Stimulated activated CD8-positive, alpha-beta memory T cell treated with anti-CD3 and anti-CD28 coated beads, Interleukin-7, amount 100 ng/mL, for 24 hours (primary cell): ENCODE measurements around the gene LHPP.

Source experiments
- DNase-seq: peaks from one replicate; pipeline ENCODE4 v3.0.0-alpha.2; 2020; ENCODE audit warnings: low read depth

Gene LHPP

DNA sequence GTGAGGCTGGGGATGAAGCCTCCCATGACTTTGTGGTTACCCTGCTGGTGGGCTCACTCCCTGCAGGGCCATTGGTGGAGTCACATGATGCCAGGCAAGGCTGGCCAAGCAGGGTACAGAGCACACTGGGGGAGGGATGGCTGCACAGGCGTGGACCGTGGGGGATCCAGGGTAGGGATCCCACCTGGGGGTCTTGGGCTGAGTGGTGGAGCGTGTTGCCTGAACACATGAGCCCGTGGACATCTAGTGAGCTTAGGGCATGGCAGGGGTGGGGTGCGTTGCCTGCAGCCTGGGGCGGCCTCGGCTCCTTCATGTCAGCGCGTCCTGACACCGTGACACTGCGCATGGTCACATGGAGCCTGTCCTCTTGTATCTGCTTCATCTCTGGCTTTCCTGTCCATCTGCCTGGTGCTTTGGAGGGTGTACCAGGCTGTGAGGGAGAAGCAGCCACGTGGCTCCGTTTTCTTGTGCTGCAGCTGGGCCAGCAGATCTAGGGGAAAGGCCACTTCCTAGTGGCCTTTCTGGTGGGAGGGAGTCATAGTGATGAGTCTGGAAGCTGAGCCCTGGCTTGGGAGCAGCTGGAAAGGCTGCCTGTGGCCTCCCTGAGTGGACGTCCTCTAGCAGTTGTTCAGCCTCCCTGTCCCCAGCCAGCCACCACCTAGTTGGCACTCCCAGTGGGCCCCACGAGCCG lies 96.2 kb downstream of the LHPP start:
- no peak for DNase-seq

DNA sequence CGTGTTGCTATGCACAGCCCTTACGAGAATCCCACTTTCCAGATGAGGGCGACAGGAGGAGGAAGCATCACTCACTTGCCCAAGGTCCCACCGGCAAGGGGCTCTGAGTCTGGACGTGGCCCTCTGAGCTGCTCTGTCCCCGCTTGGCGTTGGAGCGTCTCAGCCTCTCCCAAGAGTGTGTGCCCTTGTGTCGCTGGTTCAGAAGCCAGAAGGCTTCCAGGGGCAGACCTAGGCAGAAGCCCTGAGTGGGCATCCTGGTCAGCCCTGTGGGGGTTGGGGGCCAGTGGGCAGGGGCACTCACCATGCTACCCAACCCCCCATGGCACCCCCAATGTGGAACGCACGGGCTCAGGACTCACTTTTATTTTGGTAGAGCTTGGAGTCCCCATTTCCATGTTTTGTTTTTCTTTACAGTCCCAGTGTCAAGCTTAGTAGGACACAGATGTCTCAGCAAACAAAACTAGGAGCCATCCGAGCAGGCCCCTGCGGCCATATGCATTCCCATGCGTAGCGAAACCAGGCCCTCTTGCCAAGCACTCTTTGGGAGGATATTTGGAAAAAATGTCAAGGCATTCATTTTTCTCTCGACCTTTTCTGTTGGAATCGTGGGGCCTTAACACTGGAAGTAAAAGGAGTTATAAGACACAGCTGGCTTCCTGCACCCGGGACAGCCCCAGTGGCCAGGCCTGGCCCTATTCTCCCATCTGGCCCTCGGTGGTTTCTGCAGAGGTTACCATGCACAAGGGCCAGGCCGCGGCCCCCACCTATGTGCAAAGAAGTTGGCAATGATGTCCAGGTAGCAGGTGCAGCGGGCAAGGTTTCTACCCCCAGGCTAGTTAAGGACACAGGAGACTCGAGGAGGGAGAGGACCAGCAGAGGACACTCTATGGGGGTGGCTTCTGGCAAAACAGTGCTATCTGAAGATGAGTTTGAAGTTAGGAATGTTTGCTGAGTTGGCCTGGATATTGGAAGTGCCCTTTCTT lies 97.0 kb downstream of the LHPP start:
- no peak for DNase-seq

DNA sequence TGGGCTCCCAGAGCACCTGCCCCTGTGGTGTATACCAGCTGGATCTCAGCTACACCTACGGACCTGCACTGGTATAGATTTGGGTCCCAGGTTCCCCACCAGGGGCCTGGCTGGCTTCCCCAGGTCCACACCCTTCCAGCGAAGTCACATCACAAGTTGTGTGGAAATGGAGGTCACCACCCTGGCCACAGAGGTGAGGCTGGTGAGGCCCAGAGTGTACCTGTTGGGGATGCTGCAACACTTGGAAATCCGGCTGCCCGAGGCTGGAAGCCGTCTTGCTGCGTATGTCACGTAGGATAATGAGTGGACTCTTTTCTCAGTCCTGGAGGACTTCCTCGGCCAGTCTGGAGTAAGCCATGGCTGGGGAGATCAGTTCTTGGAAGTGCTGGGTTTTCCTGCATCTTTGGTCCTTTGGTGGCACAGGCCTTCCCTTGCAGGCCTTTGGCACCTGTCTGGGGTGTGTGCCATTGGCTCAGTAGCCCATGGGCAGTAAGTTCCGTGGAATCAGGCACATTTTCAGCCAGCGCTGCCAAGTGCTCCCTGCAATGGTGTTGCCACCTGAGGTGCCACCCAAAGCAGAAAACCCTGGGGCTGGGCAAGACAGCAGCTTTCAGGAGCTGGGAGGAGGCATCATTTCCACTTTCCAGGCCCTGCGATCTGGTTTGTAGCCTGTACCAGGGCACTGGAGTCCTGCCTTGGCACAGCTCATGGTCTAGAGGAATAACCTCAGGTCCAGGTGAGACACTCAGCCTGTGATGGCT lies 97.9 kb downstream of the LHPP start:
- no peak for DNase-seq

DNA sequence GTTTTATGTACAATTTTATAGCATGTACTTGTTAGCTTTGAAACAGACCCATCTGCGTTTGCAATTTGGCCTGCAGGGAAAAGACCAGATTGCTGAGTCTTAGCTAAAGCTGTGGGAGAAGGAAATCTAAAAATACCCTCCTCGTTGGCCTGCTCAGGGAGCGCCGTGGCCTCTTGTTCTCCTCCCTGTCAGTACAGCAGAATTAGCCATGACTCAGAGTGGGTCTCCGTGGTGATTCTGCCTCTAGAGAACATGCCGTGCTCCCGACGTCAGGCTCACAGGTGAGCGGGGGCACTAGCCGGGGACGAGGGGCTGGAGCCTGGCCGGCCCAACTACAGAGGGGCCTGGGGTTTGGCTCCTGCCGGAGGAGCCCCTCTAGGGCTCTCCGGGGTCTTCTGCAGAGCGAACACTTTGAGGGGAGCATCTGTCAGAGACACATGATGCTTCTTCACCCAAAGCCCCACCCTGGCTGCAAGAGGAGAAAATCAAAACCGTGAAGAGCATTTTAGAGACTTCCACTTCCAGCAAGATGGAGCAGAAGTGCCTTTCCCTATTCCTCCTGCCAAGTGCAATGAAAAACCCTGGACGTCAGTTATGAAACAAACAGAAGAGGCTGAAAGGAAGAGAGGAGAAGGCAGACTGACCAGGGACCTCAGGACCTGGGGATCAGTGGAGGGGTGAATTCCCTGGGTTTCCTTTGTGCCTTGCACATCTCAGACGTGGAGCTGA lies 98.9 kb downstream of the LHPP start:
- no peak for DNase-seq

DNA sequence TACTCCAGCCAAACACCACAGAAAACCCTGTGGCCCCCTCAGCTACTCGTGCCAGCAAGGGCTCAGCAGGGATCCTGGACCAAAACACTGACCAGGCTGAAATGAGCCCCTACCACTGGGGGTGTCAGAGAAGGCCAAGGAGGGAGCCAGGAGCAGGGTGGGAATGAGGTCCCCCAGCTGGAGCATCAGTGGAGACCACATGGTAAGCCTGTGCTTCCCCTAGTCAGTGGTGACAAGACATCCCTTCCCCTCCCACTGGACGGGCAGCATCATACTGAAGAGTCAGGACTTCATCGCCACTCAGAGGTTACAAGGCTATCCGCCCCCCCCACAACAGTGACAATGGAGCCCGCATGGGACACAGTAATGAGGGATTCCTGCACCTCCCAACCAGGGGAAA lies 99.6 kb downstream of the LHPP start:
- no peak for DNase-seq

DNA sequence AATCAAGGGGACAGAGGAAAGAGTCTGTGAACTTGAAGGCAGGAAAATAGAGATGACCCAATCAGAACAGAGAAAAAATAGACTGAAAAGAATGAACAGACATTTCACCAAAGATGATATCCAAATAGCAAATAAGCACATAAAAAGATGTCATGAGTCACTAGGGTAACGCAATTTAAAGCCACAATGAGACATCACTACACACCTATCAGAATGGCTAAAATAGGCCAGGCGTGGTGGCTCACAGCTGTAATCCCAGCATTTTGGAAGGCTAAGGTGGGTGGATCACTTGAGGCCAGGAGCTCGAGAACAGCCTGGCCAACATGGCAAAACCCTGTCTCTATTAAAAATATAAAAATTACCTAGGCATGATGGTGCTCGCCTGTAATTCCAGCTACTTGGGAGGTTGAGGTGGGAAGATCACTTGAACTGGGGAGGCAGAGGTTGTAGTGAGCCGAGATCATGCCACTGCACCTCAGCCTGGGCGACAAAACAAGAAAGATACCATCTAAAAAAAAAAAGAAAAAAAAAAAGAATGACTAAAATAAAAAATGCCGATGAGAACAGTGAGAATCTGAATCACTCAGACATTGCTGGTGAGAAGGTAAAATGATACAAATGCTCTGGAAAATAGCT lies 100.9 kb downstream of the LHPP start:
- no peak for DNase-seq

DNA sequence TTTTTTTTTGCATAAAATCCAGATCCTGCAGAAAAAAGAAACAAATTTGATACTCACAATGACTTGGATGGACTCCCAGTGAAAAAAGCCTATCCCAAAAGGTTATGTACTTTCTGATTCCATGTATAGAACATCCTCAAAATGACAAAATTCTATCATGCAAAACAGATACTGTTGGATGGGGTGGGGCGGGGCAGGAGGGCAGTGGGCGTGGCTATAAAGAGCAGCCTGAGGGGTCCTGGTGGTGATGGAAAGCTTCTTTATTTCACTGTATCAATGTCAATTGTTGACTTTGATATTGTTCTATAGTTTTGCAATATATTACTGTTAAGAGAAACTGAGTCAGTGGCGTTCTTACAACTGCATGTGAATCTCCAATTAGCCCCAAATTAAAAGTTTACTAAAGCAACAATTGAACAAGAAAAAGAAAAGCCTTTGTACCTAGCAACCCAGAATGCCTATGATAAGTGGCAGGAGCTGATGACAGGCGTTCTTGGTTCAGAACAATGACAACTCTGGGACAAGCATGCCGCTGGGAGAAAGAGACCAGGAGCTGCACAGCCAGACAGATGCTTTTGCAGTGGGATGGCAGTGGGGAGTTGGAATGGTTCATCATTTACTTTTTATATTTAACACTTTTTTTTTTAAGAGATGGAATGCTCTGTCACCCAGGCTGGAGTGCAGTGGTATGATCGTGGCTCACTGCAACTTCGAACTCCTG lies 101.9 kb downstream of the LHPP start:
- DNase-seq, result no peak

DNA sequence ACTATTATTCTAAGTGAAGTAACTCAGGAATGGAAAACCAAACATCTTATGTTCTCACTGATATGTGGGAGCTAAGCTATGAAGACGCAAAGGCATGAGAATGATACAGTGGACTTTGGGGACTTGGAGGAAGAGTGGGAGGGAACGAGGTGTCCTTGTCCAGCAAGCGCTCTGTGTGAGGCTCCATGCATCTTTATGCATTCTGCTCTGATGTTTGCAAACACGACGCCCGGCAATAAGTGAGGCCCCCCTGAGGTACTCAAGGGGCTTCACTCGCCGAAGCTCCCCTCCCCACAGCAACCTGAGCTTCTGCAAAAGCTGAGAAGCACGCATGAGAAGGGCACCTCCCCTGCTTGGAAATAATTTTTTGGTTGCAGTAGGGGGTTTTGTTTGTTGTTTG lies 103.3 kb downstream of the LHPP start:
- no peak for DNase-seq

DNA sequence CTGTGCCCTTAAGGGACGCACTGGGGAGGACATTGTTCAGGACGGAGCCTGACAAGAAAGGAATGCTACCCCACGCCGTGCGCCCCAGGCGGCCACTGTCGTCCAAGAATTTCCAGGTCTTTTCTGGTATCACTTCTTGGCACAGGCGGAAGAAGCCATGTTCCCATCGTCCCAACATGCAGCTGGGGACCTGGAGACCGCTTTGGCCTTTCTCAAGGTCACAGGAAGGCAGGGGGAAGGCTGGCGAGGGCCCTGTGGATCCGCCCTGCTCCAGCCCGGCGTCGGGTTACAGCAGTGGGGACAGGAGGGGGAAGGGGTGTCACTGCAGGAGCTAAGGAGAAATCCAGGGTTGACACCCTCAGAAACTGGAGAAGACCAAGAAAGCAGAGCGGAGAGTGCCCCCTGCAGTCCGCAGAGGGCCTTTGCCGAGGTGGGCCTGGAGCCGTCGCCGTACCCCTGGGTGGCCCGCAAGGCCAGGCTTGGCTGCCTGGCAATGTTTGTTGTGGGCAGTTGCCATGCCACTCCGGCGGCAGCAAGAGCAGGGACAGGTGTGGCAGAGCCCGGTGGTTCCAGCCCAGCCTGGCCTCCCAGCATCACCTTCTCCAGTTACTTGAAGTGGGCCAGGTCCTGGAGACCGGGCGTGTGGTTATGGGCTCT lies 104.1 kb downstream of the LHPP start:
- DNase-seq, result no peak

DNA sequence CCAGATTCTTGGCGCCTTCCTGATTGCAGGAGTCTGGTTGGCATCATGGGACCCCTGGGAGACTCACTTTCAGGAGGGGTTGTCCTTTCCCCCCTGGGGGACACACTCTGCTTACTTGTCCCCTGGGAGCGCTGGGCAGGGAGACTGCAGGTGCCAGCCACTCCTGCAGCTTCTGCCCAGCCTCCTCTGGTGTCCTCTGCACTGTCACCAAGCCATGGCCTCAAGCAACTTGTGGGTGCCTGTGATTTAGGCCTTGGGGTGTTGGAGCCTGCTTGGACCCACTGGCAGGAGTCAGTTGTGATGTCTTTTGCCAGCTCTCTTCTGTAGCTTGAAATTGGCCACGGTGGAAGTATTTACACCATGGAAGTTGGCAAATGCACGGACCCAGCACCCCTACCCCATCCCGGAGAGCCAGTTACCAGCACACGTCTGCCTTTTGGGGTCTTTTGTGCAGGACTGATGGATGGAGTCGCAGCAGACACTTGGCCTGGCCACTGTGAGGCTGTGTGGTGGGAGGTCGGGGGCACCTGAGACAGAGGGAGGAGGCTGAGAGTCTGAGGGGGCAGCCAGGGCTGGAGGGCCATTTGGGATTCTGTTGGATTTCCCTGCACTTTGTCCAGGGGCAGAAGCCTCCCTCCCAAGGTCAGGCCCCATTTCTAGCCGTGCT lies 104.7 kb downstream of the LHPP start:
- DNase-seq, result no peak

DNA sequence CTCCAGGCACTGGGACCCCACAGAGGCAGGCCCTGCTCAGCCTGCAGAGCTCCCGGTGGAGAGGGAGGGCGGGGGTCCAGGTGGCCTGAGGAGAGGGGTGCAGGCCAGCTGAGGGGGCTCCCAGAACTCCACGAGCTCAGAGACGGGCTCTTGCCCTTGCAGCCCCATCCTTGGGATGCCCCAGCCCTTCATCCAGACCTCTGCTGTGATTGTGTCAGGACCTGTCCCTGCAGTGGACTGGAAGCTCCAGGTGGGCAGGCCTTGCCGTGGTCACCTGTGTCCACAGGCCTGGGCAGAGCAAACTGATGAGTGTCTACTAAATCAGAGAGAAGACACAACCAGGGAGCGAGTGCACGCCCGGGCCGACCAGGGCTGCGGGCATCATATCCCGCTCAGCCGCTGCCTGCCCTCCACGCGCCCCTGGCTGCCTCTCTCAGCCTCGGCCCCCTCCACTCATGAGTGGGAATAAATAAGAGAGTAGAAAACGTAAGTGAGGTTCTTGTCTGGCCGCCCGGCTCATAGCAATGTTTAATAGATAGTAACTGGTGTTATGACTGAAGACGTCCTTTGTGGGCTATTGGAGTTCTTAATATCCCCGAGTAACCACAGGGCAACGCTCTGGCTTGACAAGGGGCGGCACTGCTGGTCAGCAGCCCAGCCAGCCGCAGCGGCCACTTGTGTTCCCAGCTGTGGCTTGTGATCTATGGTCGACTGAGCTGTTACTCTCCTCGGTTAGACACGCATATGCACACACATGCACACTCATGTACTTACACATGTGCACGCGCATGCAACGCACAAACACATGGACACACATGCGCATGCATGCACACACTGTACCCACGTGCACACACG lies 105.6 kb downstream of the LHPP start:
- no peak for DNase-seq

DNA sequence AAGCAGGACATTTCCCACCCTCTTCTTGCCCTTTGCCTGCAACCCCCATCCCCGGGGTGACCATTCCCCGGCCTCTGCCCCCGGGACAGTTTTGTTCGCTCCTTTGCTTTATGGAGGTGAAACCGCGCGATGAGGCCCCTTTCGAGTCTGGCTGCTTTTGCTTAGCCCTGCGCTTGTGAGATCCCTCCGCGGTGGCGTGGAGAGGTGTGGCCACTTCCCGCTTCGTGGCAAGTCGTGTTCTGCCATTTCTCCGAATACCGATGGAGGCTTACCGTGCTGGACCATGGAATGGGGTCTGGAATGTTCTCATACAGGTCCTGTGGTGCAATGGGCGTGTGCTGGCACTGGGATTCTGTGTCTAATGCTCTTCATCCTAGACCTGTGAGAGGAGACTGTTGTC lies 106.7 kb downstream of the LHPP start:
- DNase-seq, result no peak

DNA sequence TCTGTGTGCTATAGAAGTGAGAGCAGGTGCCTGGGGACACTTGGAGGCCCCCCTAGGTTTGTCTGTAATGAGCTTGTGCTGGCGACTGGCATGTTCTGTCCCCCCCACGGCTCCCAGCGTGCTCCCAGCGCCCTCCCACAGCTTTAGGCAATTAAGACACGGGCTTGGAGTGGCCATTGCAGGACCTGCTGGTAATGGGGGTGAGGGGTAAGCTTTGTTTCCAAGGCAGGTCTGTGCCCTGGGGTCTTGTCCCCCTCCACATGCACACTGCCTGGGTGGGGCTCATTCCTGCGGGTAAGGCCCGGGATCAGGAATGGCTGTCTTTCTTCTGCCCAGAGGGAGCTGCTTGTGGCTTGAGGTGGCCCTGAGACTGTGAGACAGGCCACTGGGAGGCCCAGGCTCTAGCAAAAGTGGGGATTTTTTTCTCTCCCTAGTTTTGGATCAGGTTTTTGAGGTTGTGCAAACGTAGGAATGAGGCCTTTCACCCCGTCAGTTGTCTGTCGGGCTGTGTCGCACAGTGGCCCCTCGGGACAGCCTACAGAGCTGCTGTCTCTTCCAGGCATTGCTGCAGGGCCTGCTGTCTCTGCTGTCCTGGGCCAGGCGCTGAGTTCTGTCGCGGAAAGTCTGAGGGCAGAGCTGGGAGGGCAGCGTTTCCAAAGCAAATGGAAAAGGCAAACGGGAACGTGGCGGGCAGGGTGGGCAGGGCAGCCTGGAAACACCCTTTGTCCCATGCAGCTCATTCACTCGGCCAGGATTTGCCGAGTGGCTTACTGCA lies 107.4 kb downstream of the LHPP start:
- DNase-seq, result no peak

DNA sequence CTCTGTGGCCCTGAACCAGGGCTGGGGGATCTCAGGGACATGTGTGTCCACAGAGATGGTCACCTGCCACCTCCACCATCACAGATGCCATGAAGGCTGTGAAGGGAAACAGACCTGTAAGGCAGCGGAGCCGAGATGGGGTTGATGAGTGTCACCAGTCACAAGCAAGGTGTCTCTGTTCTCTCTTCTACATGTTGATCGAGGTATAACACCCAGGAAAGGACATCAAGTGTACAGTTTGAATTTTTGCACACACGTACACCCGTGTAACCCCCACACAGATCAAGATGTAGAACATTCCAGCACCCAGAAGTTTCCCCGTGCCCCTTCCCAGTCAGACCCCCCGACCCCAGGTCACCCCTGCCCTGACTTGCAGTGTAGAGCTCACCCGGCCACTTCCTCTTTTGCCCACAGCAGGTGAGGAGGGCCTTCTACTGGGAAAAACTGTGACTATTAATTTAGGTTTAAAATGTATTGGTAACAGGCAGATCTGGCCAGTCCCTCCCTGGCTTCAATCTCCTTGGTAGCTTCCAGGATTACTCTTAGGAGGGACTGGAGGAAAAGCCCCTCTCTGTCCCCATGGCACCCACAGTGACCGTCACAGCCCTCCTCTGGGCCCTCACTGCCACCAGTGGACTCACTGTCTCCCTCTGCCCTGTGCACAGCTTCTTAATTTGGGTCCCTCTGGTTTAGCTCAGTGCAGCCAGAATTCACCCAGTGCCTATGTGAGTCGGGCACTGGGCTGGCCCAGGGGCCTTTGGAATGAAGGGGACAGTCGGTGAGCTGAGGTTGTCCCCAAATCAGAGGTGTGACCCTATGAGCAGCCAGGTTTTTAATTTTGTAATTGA lies 108.2 kb downstream of the LHPP start:
- DNase-seq, result no peak

DNA sequence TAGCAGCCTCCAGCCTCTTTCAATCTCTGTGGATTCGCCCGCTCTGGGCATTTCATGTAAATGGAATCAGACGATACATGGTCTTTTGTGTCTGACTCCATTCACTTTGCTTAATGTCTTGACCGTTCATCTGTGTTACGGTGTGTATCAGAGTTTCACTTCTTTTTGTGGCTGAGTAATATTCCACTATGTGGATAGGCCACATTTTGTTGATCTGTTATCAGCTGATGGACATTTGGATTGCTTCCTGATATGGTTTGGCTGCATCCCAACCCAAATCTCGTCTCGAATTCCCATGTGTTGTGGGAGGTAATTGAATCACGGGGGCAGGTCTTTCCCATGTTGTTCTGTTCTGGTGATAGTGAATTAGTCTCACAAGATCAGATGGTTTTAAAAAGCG lies 109.0 kb downstream of the LHPP start:
- DNase-seq, result no peak

DNA sequence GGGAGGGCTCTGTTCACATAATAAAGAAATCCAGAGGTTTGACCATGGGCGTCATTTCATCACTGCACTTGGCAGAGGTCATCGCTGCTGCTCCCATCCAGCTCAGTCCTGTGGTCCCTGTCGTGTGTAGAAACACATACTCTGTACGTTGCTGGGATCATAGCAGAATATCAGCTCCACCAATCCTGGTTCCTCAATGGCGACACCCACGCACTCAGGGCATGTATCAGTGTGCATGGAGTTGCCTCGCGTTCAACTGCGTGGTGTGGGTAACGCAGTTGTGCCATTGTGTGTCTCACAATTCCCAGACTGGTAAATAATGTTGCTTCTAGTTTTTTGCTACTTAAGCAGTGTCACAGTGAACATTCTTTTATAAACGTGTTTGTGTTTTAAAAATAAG lies 111.1 kb downstream of the LHPP start:
- no peak for DNase-seq
